ENCODE data around the gene CSNK2B.
"Not testable (repeated sequence)": the region's sequence is repeated elsewhere in the genome, so short reads cannot be mapped to it uniquely, and the experiment has no call there.

CSNK2B gene

DNA sequence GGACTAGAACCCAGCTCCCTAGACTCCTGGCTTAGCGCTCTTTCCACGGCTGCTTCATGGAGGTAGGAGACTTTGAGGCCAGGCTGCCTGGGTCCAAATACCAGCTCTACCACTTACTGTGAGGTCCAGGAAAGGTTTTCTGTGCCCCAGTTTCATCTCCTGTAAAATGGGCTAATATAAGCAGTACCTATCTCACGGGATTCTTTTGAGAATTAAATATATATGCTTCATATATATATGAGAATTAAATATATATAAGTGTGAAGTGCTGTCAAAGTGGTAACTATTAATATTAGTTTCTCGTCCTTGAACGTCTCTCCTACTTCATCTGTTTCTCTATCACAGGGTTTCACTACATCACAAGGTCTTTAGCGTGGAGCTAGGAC is 25.2 kb downstream of the CSNK2B start:
- DNase-seq, result no peak

DNA sequence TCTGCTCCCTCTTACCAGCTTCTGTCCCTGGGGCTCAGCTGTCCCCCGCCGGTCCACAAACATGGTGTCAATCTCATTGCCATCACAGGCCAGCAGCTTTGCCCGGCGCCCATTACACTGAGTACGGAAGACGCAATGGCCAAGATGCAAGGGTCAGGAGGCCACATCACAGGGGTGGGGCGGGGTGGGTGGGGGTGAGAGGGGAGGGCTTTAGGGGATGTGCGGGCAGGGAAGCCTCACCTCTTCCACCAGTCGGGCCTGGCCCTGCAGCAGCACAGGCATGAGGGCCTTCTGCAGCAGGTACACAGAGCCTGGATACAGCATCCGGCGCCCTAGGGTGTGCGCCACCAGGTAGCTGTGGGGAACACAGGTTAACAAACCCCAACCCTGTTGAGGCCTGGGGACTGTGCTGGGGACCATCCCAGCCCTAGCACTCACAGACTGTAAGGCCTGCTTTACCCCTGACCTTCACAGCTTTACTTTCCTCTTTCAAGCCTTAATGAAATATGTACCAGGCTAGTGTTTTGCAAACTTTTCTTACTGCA is 25.8 kb downstream of the CSNK2B start:
- no peak for DNase-seq

DNA sequence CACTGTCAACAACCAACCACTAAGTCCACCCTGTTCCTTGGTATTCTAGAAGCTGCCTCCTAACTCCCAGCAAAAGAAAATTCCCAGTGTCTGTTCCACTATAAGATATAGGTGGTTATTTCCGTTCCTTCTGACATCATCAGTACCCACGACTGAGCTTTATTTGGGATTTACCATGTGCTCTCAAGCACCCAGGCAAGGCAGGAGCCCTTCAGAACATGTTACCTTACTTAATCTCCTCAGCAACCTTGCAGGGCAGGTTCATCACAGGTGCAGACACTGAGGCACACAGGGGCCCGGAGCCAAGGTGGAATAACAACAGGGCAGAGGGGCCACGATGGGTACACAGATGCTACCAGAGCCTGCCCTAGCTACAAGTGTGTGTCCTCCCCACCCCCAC is 26.5 kb downstream of the CSNK2B start:
- no peak for DNase-seq

GRCh38 chr6:31692886-31693285 is 27.0 kb downstream of the CSNK2B start:
- DNase-seq, result no peak

DNA sequence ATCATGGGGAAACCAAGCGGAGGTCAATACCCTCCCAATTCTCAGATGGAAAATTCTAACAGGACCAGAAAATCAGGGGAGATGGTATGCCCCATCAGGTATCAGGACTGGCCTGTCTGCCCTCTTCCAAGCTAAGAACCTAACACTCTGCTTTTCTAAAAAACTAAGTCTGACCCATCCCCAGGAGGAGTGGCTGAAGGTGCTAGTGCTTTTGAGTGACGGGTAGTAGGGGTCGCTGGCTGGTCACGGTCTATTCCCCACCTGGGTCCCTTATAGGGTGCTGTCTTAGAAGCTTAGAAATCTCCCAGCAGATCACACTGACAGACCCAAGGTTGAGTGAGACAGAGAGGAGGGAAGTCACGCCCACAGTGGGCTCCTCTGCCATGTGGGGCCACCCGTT is 27.7 kb downstream of the CSNK2B start:
- DNase-seq, result no peak

DNA sequence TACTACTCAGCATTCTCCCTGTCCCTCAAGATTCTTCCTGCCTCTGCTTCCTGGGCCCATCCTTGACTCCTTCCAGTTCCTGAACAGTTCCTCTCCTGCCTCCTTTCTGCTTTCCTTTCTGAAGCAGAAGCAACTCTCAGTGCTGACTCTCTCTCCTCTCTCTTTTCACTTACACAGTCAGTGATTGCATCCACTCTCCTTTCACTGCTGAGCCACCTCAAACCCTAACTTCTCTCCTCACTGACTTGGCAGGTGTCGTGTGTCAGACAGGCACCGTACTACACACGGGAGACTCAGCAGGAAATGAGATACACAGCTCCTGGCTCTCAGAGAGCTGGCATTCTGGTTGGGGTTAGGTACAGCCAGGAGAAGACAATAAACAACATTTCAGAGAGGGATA is 31.7 kb downstream of the CSNK2B start:
- no peak for DNase-seq

DNA sequence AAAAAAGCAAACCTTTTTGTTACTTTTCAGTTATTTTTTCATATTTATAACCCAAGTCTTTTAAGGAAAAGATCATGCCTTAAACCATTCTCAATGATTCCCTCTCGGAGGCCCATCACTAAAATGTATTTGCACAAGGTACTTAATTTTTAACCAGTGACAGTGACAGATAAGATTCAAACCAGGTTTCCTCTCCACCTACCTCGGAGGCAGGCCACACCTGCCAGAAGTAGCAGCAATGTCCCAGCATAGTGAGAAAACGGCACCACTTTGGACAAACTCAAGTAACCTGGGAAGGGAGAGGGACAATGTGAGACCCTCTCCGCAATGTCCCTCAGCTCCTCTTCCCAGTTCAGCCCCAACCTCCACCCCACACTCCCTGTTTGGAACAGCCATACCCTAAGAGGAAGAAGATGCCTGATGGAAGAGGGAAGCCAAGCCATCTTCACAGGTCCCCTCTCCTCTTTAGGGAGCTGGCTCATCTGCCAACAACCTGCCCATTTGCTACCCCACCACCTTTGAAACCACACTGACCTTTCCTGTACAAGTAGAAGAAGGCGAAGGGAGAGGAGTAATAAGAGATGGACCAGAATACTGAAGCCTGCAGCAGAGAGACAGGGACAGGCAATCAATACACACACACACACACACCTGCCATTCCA is 35.0 kb downstream of the CSNK2B start:
- DNase-seq, result no peak

DNA sequence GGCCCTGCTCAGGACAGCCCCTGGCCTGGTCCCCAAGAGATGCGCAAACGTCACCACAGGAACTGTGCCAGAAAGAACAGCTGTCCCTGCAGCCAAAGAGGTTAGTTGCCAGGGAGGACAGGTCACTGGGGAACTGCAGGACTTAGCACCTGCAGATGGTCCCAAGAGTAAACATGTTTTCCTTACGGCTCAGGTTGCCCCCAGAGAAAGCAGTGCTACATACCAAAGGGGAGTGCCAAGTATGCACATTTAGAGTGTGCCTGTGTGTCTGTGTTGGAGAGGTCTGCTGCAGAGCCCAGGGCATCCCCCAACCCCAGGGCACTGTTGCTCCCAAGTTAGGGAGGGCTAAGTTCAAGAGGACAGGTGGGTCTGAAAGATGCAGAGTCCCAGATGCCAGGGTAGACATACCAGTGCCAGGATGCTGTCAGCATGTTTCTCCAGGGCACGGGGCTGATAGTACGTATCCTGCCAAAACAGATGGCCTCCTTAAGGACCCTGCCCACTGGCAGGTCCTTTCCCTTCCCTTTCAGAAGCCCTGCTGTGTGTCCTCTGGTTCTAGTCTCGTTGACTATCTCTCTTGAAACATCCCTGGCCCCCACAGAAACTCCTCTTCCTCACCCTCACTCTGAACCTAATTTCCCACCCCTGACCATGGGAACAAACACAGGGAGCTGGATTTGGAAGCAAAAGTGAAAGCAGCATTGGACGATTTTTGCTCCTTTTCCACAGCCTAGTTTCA is 36.0 kb downstream of the CSNK2B start:
- no peak for DNase-seq

- DNase-seq, result no peak
Measured at GRCh38 chr6:31702405-31702818, 36.5 kb downstream of the CSNK2B start.

DNA sequence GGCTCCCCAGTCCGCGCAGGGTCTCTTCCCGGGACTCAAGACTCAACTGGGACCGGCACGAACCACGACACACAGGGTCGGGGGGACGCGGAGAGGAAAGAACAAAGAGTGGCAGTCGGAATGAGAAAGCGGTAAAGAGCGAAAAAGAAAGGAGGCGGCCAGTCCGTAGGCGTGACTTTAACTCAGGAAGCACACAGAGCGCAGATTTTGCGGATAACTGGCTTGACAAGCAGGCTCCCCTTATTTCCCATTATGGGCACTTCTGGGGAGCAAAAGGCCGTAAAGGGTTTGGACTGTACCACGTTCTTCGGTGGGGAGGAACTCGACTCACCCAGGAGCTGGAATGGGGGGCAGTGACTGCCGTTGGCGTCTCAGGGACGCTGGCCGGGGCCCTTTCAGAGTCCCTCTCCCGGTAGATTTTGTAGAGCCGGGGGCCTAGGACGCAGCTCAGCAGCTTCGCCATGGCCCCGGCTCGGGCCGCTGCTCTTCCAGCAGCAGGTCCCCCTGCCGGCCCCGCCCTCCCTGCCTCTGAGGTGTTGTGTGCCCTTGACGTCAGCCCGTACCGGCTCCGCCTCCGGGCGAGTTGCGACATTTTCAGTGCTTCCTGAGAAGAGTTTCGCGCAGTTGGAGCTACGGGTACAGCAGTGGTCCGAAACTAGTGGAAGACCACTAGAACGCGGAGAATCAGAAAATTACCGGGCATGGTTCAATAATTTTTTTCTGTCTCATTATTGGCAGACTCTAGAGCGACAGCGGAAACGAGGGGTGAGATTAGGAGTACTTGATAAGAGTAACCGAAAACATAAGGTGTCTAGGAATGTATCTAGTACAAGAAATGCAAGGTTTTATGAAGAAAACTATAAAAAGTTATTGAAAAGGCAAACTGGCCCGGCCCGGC is 37.2 kb downstream of the CSNK2B start, which contains the start of gene ABHD16A:
Gene ABHD16A, minus strand, starts transcription at position 506 of the 898 bp plus-strand sequence. Its CDS starts 43 bp downstream, at position 463.
- peak; percentile 97 for DNase-seq

- DNase-seq, result no peak
Measured at GRCh38 chr6:31705931-31706330, 40.1 kb downstream of the CSNK2B start.

DNA sequence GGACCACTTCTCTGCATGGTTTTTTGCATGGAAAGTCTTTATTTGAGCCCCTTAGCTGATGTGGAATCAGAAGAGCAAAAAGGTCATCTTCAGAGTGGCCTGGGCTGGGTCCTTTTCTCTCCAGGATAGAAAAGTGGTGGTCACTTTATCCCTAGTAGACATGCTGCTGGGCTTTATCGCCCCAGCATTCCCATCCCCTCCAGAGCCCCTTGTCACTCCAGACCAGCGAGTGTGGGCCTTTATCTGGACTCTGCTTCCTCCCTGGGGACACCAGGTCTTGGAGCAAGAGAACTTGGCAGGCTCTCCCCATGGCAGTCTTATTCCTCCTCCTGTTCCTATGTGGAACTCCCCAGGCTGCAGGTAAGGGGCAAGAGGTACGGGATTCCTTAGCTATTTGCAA is 40.7 kb downstream of the CSNK2B start, which contains the start of gene LY6G6F:
Gene LY6G6F, plus strand, starts transcription at position 268 of the 400 bp plus-strand sequence. Its CDS starts 41 bp downstream, at position 309.
- DNase-seq, result no peak

GRCh38 chr6:31707701-31708100 is 41.8 kb downstream of the CSNK2B start:
- no peak for DNase-seq

GRCh38 chr6:31708224-31708623 is 42.3 kb downstream of the CSNK2B start:
- no peak for DNase-seq

DNA sequence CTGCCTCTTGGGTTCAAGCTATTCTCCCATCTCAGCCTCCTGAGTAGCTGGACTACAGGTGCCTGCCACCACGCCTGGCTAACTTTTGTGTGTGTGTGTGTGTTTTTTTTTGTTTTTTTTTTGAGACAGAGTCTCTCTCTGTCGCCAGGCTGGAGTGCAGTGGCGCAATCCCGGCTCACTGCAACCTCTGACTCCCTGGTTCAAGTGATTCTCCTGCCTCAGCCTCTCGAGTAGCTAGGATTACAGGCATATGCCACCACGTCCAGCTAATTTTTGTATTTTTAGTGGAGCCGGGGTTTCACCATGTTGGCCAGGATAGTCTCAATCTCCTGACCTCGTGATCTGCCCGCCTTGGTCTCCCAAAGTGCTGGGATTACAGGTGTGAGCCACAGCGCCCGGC is 43.3 kb downstream of the CSNK2B start:
- not testable (repeated sequence) for DNase-seq

DNA sequence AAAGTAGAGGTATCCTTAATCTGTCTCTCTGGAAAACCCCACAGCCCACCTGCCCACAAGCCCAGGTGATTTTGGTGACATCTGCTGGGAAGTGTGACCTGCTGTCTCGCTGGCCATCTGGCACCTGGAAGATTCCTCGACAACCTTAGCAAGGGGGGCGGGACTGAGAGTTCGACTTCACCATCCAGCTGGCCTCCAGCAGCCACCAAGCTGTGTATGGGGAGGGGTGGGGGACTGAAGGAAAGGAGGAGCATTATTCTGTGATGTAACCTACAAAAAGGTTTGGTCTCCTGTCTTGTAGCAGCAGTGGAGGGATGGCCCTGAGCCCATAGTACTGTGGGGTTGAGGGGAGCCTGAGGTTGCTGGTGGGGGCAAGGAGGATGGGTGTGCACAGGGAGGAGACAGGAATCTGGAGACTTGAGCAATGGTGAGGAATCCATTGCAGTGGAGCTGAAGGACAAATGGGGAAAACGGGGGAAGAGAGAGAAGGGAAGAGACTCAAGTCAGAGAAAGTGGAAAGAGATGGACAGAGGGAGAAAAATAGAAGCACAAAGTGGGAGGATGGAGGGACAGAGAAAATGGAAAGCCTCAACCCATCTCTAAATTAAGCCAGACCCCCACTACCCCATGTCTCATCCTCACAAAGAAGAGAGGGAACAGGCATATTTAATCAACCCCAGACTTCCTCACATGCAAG is 44.8 kb downstream of the CSNK2B start:
- no peak for DNase-seq

DNA sequence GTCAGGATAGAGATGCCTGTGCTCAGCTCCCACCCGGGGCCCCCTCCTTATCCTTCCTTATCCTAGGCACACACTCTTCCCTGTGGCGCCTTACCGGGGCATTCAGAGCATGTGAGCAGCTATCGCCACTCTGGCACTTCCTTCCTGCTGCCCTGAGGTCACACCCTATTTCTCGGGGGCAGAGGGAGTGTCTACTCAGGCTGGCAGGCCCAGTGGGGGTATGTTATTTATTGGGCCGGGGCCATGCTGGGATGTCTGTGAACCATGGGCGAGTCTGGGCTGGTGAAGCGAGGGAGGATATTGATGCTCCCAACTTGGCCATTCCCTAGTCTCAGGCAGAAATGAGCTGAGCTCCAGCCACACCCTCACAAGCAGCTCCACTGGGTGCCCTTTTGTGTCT is 45.4 kb downstream of the CSNK2B start:
- DNase-seq, result no peak

GRCh38 chr6:31712296-31712695 is 46.4 kb downstream of the CSNK2B start:
- no peak for DNase-seq

- no peak for DNase-seq
Measured at GRCh38 chr6:31713465-31713864, 47.6 kb downstream of the CSNK2B start.

DNA sequence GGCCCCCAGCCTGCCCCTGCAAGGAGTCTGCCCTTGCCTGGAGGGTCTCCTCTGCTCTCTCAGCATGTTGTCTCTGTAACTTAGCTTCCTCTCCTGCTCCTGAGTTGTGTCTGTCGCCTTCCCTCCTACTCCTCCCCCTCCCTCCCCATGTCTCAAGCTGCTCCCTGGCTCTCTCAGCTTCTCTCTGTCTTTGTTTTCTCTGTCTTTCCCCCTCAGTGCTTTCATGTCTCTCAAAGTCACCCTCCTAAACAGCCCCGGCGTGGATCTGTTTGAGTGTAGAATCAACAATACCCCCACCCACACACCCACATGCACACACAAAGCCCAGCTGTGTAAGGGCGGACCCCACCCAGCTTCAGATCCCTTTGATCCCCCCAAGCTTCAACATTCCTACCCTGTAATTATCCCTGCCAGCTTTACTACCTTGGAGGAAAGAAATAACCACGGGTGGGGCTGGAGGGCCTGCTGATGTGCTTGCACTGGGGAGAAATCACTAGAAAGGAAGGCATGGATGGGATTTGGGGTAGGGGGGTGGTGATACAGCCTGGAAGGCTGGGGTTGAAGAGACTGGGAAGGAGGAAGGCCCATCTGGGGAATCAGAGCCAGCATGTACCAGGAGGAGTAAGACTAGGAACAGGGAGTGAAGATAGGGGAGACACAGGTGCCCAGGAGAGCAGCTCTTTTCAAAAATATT is 48.3 kb downstream of the CSNK2B start:
- DNase-seq, result no peak

DNA sequence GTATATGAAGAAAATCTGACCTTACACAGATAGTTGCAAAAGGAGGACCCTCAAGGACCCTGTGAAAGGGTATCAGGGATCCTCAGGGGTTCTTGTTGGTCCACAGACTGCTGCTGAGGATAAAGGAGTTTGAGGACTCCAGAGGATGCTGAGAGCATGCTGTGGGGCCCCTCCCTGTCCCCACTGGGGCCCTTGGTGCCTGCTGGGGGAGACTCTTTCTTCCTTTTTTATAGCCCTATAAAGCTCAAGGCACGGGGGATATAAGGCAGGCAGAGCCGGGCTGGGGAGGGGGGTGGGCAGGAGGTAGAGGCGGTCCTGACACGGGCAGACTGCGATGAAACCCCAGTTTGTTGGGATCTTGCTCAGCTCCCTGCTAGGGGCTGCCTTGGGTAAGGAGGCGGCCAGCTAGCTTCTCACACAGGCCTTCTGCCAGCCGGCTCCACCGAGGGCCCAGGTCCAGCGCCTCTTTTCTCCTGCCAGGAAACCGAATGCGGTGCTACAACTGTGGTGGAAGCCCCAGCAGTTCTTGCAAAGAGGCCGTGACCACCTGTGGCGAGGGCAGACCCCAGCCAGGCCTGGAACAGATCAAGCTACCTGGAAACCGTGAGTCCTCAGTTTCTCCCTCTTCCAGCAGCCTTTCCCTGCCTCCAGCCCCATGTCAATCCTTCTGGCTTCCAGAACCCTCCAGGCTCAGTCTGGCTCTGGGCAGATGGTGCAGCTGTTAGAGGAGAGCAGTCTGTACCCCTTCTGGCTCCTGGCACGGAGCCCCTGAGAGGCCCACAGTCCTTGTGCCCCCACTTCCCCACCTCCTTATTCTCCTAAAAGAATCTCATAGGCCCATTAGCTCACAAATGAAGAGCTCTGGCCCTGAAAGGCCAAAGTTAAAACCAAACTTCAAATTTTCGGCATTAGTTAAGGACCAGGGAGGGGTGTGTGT is 49.4 kb downstream of the CSNK2B start, which contains the start of gene LY6G6D:
Gene LY6G6D, plus strand, starts transcription at position 327 of the 937 bp plus-strand sequence. Its CDS starts 8 bp downstream, at position 335.
- no peak for DNase-seq
